Mesodermal cell (in vitro differentiated cells): ENCODE data around the gene APOBEC3C.
A peak's percentile ranks its signal among the peaks of the same experiment; 100 is the strongest.
"Not testable (repeated sequence)": the region's sequence is repeated elsewhere in the genome, so short reads cannot be mapped to it uniquely, and the experiment has no call there.

ENCODE experiments used
- H3K27ac ChIP-seq: 2 replicates; pipeline ENCODE4 v1.7.0; 2013; ENCODE audit warnings: mild to moderate bottlenecking, low read depth, low read length, moderate library complexity; ENCODE audit not compliant: severe bottlenecking
- H3K36me3 ChIP-seq: 2 replicates; pipeline ENCODE4 v1.7.1; 2013; ENCODE audit warnings: mild to moderate bottlenecking, low read length, moderate library complexity; ENCODE audit not compliant: control insufficient read depth, insufficient read depth
- H3K4me1 ChIP-seq: one replicate; pipeline ENCODE4 v1.7.1; 2013; ENCODE audit warnings: mild to moderate bottlenecking, low read length; ENCODE audit not compliant: insufficient read depth, control insufficient read depth, poor library complexity, severe bottlenecking
- H3K4me3 ChIP-seq: 2 replicates; pipeline ENCODE4 v1.7.0; 2013; ENCODE audit warnings: low read length, control low read depth, mild to moderate bottlenecking; ENCODE audit not compliant: insufficient read depth, poor library complexity, severe bottlenecking; ENCODE audit errors: extremely low read depth
- H3K9me3 ChIP-seq: 2 replicates; pipeline ENCODE4 v1.7.1; 2013; ENCODE audit warnings: mild to moderate bottlenecking, low read length, moderate library complexity; ENCODE audit not compliant: control insufficient read depth
- WGBS, 2 experiments: methylation state at CpG; one replicate each; pipeline ENCODE4 v1.1.5; 2013; ENCODE audit warnings: missing lambda C conversion rate in 2 of 2; ENCODE audit not compliant: insufficient coverage in 2 of 2; 5-methylcytosine and 5-hydroxymethylcytosine counted together

Gene APOBEC3C

GRCh38 chr22:39040538-39041296 lies 26.7 kb downstream of the APOBEC3C start, which contains the start of gene APOBEC3F:
TSS of gene APOBEC3F (plus strand) at chr22:39040864. CDS start at chr22:39040961, 97 bp downstream.
- 3 to 6% methylated on average over 10 to 12 of the region's 21 CpGs for WGBS, 2 experiments

GRCh38 chr22:39041908-39042307 lies 27.9 kb downstream of the APOBEC3C start:
- H3K4me1 ChIP-seq = peaks cover 3% of the 10 kb centered on the region
- no peaks in the 10 kb centered on the region for H3K36me3 ChIP-seq
- WGBS, 2 experiments = 93 to 100% methylated on average over 3 to 5 of the region's 7 CpGs
- no peaks in the 10 kb centered on the region for H3K9me3 ChIP-seq
- no peak overlapping the region for H3K4me3 ChIP-seq
- no peak overlapping the region for H3K27ac ChIP-seq

More at GRCh38 chr22:39040538-39041296, 26.7 kb downstream of the APOBEC3C start, which contains the start of gene APOBEC3F:
- Histone ChIP-seq H3K27ac (peak within 1 kb of the TSS; percentile 64), H3K4me3 (peak within 1 kb of the TSS; percentile 53)
- not testable (repeated sequence) for H3K9me3 ChIP-seq, H3K4me1 ChIP-seq, H3K36me3 ChIP-seq

- not testable (repeated sequence) for H3K9me3 ChIP-seq, H3K27ac ChIP-seq, H3K4me1 ChIP-seq, H3K4me3 ChIP-seq, H3K36me3 ChIP-seq
- WGBS, 2 experiments = 100% methylated on average over 3 to 5 of the region's 18 CpGs
Measured at GRCh38 chr22:39043063-39043462, 29.0 kb downstream of the APOBEC3C start.

GRCh38 chr22:39045136-39045535 lies 31.1 kb downstream of the APOBEC3C start:
- H3K4me1 ChIP-seq, H3K9me3 ChIP-seq, H3K4me3 ChIP-seq, H3K27ac ChIP-seq, H3K36me3 ChIP-seq: not testable (repeated sequence)
- WGBS, 2 experiments = 86 to 88% methylated on average over 8 to 14 of the region's 14 CpGs

- 94 to 96% methylated on average over 5 to 7 of the region's 7 CpGs for WGBS, 2 experiments
- not testable (repeated sequence) for H3K9me3 ChIP-seq, H3K4me3 ChIP-seq, H3K4me1 ChIP-seq, H3K27ac ChIP-seq, H3K36me3 ChIP-seq
Measured at GRCh38 chr22:39049486-39049885, 35.4 kb downstream of the APOBEC3C start.

- H3K27ac ChIP-seq, H3K4me1 ChIP-seq, H3K4me3 ChIP-seq, H3K36me3 ChIP-seq: not testable (repeated sequence)
- 87 to 89% methylated on average over 9 to 14 of the region's 18 CpGs for WGBS, 2 experiments
- H3K9me3 ChIP-seq = peaks cover 11% of the 10 kb centered on the region
Measured at GRCh38 chr22:39051844-39052495, 37.9 kb downstream of the APOBEC3C start.

- 91 to 96% methylated on average over 11 of the region's 11 CpGs for WGBS, 2 experiments
- H3K9me3 ChIP-seq = peaks cover 11% of the 10 kb centered on the region
- no peaks in the 10 kb centered on the region for H3K36me3 ChIP-seq
- H3K4me1 ChIP-seq = no peaks in the 10 kb centered on the region
- no peak overlapping the region for H3K4me3 ChIP-seq
- no peak overlapping the region for H3K27ac ChIP-seq
Measured at GRCh38 chr22:39055658-39056057, 41.6 kb downstream of the APOBEC3C start.

- H3K27ac ChIP-seq, H3K36me3 ChIP-seq, H3K4me3 ChIP-seq, H3K4me1 ChIP-seq, H3K9me3 ChIP-seq: not testable (repeated sequence)
- WGBS, 2 experiments = 60 to 77% methylated on average over 4 to 6 of the region's 6 CpGs
Measured at GRCh38 chr22:39061290-39061689, 47.2 kb downstream of the APOBEC3C start.

- H3K27ac ChIP-seq, H3K4me1 ChIP-seq, H3K9me3 ChIP-seq, H3K4me3 ChIP-seq, H3K36me3 ChIP-seq: not testable (repeated sequence)
- 90 to 93% methylated on average over 9 to 10 of the region's 10 CpGs for WGBS, 2 experiments
Measured at GRCh38 chr22:39061951-39062350, 47.9 kb downstream of the APOBEC3C start.

GRCh38 chr22:39063904-39064303 lies 49.8 kb downstream of the APOBEC3C start:
- WGBS, 2 experiments = 95 to 97% methylated on average over 3 to 4 of the region's 8 CpGs
- H3K9me3 ChIP-seq, H3K4me3 ChIP-seq, H3K4me1 ChIP-seq, H3K27ac ChIP-seq, H3K36me3 ChIP-seq: not testable (repeated sequence)
